A549 (cell line): ENCODE measurements around the gene CHST5.

Source experiments
- BHLHE40 ChIP-seq: IDR thresholded peaks from 2 replicates; pipeline ENCODE4 v1.6.1; 2012; ENCODE audit warnings: low read depth, low read length, inconsistent platforms
- CHD4 ChIP-seq: fragments of 200-600 bp; sonication (generic); IDR thresholded peaks from 2 replicates; pipeline ENCODE4 v1.6.1; 2016; ENCODE audit warnings: antibody characterized with exemption, mild to moderate bottlenecking, borderline replicate concordance
- CTCF ChIP-seq: fragments of >200 bp; sonication (Bioruptor Twin); formaldehyde crosslinking; IDR thresholded peaks from 3 replicates; pipeline ENCODE4 v1.5.1; 2016
- EHF ChIP-seq: fragments of 250-450 bp; sonication (Bioruptor Pico); IDR thresholded peaks from 2 replicates; pipeline ENCODE4 v1.5.0; 2020; ENCODE audit warnings: mild to moderate bottlenecking
- ELK1 ChIP-seq: fragments of 150-350 bp; IDR thresholded peaks from 2 replicates; pipeline ENCODE4 v1.6.1; 2014; ENCODE audit warnings: low read depth, mild to moderate bottlenecking, low read length
- HOXB13 ChIP-seq: fragments of 250-450 bp; sonication (Bioruptor Pico); IDR thresholded peaks from 2 replicates; pipeline ENCODE4 v1.5.0; 2020; ENCODE audit warnings: low read depth, mild to moderate bottlenecking, moderate library complexity
- JUN ChIP-seq, 2 experiments: fragments of >200 bp; sonication (Bioruptor Twin); formaldehyde crosslinking; IDR thresholded peaks; 2 replicates in 1 of 2; 3 replicates in 1 of 2; pipeline ENCODE4 v1.6.1; 2016 to 2017
- POLR2A ChIP-seq: IDR thresholded peaks from 2 replicates; pipeline ENCODE4 v1.6.1; 2012; ENCODE audit warnings: mild to moderate bottlenecking, low read length
- RAD21 ChIP-seq, 2 experiments: fragments of >200 bp in 1 of 2; sonication (Bioruptor Twin) in 1 of 2; formaldehyde crosslinking in 1 of 2; IDR thresholded peaks in 1 of 2; conservative IDR thresholded peaks in 1 of 2; 2 replicates in 1 of 2; 3 replicates in 1 of 2; pipeline ENCODE4 v1.6.1; 2012 to 2018; ENCODE audit warnings: inconsistent platforms in 1 of 2
- RARB ChIP-seq: fragments of 250-450 bp; sonication (Bioruptor Pico); IDR thresholded peaks from 2 replicates; pipeline ENCODE4 v1.8.0; 2021; ENCODE audit warnings: mild to moderate bottlenecking, moderate library complexity
- REST ChIP-seq: fragments of 200-600 bp; sonication (generic); IDR thresholded peaks from 2 replicates; pipeline ENCODE4 v1.6.1; 2016; ENCODE audit warnings: antibody characterized with exemption, mild to moderate bottlenecking, moderate library complexity
- RFX5 ChIP-seq: fragments of 450-650 bp; IDR thresholded peaks from 2 replicates; pipeline ENCODE4 v1.7.1; 2014; ENCODE audit warnings: antibody characterized with exemption, mild to moderate bottlenecking, moderate library complexity
- USF2 ChIP-seq: fragments of 450-650 bp; IDR thresholded peaks from 2 replicates; pipeline ENCODE4 v1.6.1; 2014; ENCODE audit warnings: antibody characterized with exemption

GRCh38 chr16:75575958-75576357 lies 40.0 kb upstream of the CHST5 start:
- TF ChIP-seq POLR2A (no peak), JUN (IDR thresholded peaks at IDR 0.05) (no peak), HOXB13 (CRISPR knock-in tag) (no peak), ELK1 (no peak), RFX5 (no peak), RARB (no peak), CTCF (no peak), RAD21 (conservative IDR thresholded peaks at IDR 0.05 in 1 of 2, IDR thresholded peaks at IDR 0.05 in 1 of 2) (no peak), REST (no peak), CHD4 (no peak), USF2 (no peak), BHLHE40 (no peak), EHF (CRISPR knock-in tag) (no peak)
